Keratinocyte (primary cell): ENCODE results near the gene PRKAR1B. TPM values are rescaled to one million over a fixed set of nuclear protein-coding genes. Genes with fewer than 3 reads are reported as not detected.

Experiments
- DNase-seq: peaks from one replicate; pipeline ENCODE4 v3.0.0-alpha.2; 2011; ENCODE audit warnings: low read depth, missing footprints, low spot score
- FAIRE-seq: peaks from 2 replicates; lab custom pipeline; 2011; peaks lifted over from hg19 to GRCh38; lab: Jason Lieb, UNC
- H2AFZ ChIP-seq: 2 replicates; pipeline ENCODE4 v1.6.0; 2012; ENCODE audit warnings: low read length, control low read depth, inconsistent platforms; ENCODE audit not compliant: control insufficient read depth
- H3K27ac ChIP-seq: 2 replicates; pipeline ENCODE4 v1.5.1; 2011; ENCODE audit warnings: low read length; ENCODE audit not compliant: control insufficient read depth, insufficient read depth
- H3K27me3 ChIP-seq: 3 replicates; pipeline ENCODE4 v1.6.0; 2011; ENCODE audit warnings: low read length; ENCODE audit not compliant: control insufficient read depth, insufficient read depth; ENCODE audit errors: extremely low read depth
- H3K36me3 ChIP-seq, 2 experiments: 2 replicates in 1 of 2; 3 replicates in 1 of 2; pipeline ENCODE4 v1.5.1; 2011; ENCODE audit warnings: low read length in 2 of 2, mild to moderate bottlenecking in 1 of 2; ENCODE audit not compliant: control insufficient read depth in 2 of 2, insufficient read depth in 2 of 2; ENCODE audit errors: extremely low read depth in 1 of 2
- H3K4me1 ChIP-seq: 3 replicates; pipeline ENCODE4 v1.5.1; 2011; ENCODE audit warnings: low read length; ENCODE audit not compliant: control insufficient read depth, insufficient read depth; ENCODE audit errors: extremely low read depth
- H3K4me2 ChIP-seq: 3 replicates; pipeline ENCODE4 v1.6.0; 2011; ENCODE audit warnings: low read depth, low read length; ENCODE audit not compliant: control insufficient read depth, insufficient read depth; ENCODE audit errors: extremely low read depth
- H3K4me3 ChIP-seq, 3 experiments: fragments of 200-600 bp in 1 of 3; sonication (generic) in 1 of 3; 2 replicates in 2 of 3; 3 replicates in 1 of 3; pipeline ENCODE4 v1.5.1; 2011 to 2016; ENCODE audit warnings: low read length in 3 of 3, mild to moderate bottlenecking in 3 of 3, control low read depth in 2 of 3, inconsistent platforms in 1 of 3, low read depth in 1 of 3, mixed read lengths in 1 of 3, mixed run types in 1 of 3, moderate library complexity in 1 of 3; ENCODE audit not compliant: control insufficient read depth in 2 of 3, insufficient read depth in 2 of 3; ENCODE audit errors: extremely low read depth in 1 of 3
- H3K79me2 ChIP-seq: 2 replicates; pipeline ENCODE4 v1.6.0; 2012; ENCODE audit warnings: low read length; ENCODE audit not compliant: control insufficient read depth, insufficient read depth
- H3K9ac ChIP-seq: 3 replicates; pipeline ENCODE4 v1.6.0; 2011; ENCODE audit warnings: low read length; ENCODE audit not compliant: control insufficient read depth, insufficient read depth; ENCODE audit errors: extremely low read depth
- H3K9me1 ChIP-seq: 3 replicates; pipeline ENCODE4 v1.6.0; 2011; ENCODE audit warnings: low read length; ENCODE audit not compliant: control insufficient read depth, insufficient read depth; ENCODE audit errors: extremely low read depth
- H3K9me3 ChIP-seq: 2 replicates; pipeline ENCODE4 v1.5.1; 2012; ENCODE audit warnings: low read depth, low read length; ENCODE audit not compliant: control insufficient read depth
- H4K20me1 ChIP-seq: 3 replicates; pipeline ENCODE4 v1.6.0; 2011; ENCODE audit warnings: low read length; ENCODE audit not compliant: control insufficient read depth, insufficient read depth; ENCODE audit errors: extremely low read depth
- EZH2 ChIP-seq: IDR thresholded peaks from one replicate; pipeline ENCODE4 v1.6.1; 2012; ENCODE audit warnings: inconsistent platforms, mild to moderate bottlenecking, low read length, moderate library complexity
- dilution Hi-C: fragments of 300-500 bp; cut with MboI; formaldehyde crosslinking; loops from one replicate; pipeline ENCODE4 v1.7.0; 2020; ENCODE audit warnings: low sequenced_read_pairs; ENCODE audit not compliant: extremely low pct_ligation_motif_present
- polyA plus RNA-seq, 5 experiments: library from polyadenylated mRNA; depleted of rRNA in 3 of 5; stranded (reverse) in 3 of 5; stranded (forward) in 1 of 5; unstranded in 1 of 5; fragments of >200 nt; gene quantifications; 1 replicate in 1 of 5; 2 replicates in 3 of 5; 3 replicates in 1 of 5; pipeline versions ENCODE4 v1.2.1 to v1.2.3, GENCODE V29; 2011 to 2012; ENCODE audit warnings: missing spikeins in 2 of 5, low read depth in 1 of 5, low replicate concordance in 1 of 5
- TF ChIP-seq, protein P1 (sequence below), 3 experiments: IDR thresholded peaks in 1 of 3; conservative IDR thresholded peaks in 1 of 3; optimal IDR thresholded peaks in 1 of 3; 2 replicates in 2 of 3; 3 replicates in 1 of 3; pipeline versions ENCODE3 to v1.5.1; 2011; ENCODE audit warnings: low read length in 3 of 3, mild to moderate bottlenecking in 3 of 3, moderate library complexity in 2 of 3, control low read depth in 1 of 3, inconsistent platforms in 1 of 3; ENCODE audit not compliant: insufficient read depth in 2 of 3; ENCODE audit errors: extremely low read depth in 1 of 3

The PRKAR1B gene
- polyA plus RNA-seq, 1 donor (not counting 4 experiments of a cell fraction or from before 2014, with no cell fraction given), result 10.8 TPM

DNA sequence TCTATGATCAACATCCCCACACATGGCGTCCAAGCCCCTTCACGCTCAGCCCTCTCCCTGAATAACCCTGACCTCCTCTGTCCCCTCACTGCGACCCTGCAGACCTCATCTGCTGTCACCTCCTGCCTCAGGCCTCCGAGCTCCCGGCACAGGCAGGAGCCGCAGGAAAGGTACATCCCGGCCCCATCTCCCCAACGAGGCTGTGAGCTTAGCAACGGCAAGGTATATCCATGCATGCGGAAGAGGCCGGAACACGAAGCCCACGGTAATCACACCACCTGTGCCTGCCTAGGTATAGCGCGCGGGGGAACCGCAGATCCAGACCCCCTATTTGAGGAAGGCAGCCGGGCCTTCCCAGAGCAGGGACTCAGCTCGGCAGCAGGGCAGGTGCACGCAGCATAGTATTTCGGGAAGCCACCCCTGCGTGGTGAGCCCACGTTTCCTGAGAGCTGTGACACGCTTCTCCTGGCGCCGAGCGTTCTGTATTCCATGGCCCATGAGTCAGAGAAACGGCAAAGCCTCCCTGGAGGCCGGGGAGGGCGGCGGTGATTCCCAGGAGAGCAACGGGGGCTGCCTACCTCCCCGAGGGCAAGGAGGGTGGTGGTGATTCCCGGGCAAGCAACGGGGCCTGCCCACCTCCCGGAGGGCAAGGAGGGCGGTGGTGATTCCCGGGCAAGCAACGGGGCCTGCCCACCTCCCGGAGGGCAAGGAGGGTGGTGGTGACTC is 50.7 kb downstream of the PRKAR1B start:
- no peak overlapping the region for H3K4me3 ChIP-seq
- DNase-seq, result no peak
- no peaks in the 10 kb centered on the region for H3K27me3 ChIP-seq
- no peaks in the 10 kb centered on the region for H4K20me1 ChIP-seq
- no peaks in the 10 kb centered on the region for H3K4me1 ChIP-seq
- H3K36me3 ChIP-seq, result peaks cover 0 to 6% of the 10 kb centered on the region in 2 experiments
- H3K9me3 ChIP-seq, result peaks cover 2% of the 10 kb centered on the region
- no peak for TF ChIP-seq EZH2
- TF ChIP-seq, protein P1, sequence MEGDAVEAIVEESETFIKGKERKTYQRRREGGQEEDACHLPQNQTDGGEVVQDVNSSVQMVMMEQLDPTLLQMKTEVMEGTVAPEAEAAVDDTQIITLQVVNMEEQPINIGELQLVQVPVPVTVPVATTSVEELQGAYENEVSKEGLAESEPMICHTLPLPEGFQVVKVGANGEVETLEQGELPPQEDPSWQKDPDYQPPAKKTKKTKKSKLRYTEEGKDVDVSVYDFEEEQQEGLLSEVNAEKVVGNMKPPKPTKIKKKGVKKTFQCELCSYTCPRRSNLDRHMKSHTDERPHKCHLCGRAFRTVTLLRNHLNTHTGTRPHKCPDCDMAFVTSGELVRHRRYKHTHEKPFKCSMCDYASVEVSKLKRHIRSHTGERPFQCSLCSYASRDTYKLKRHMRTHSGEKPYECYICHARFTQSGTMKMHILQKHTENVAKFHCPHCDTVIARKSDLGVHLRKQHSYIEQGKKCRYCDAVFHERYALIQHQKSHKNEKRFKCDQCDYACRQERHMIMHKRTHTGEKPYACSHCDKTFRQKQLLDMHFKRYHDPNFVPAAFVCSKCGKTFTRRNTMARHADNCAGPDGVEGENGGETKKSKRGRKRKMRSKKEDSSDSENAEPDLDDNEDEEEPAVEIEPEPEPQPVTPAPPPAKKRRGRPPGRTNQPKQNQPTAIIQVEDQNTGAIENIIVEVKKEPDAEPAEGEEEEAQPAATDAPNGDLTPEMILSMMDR (optimal IDR thresholded peaks at IDR 0.05 in 1 of 3, IDR thresholded peaks at IDR 0.05 in 1 of 3, conservative IDR thresholded peaks at IDR 0.05 in 1 of 3; ENCODE audit: extremely low read depth in 1 of 3, insufficient read depth in 2 of 3, low read length in 3 of 3), result no peak
- dilution Hi-C loops, result no loop called here
- no peak overlapping the region for H2AFZ ChIP-seq
- no peak overlapping the region for H3K9ac ChIP-seq
- no peak overlapping the region for H3K27ac ChIP-seq
- no peak for FAIRE-seq
- no peaks in the 10 kb centered on the region for H3K79me2 ChIP-seq
- H3K4me2 ChIP-seq, result no peak overlapping the region
- H3K9me1 ChIP-seq, result no peaks in the 10 kb centered on the region

DNA sequence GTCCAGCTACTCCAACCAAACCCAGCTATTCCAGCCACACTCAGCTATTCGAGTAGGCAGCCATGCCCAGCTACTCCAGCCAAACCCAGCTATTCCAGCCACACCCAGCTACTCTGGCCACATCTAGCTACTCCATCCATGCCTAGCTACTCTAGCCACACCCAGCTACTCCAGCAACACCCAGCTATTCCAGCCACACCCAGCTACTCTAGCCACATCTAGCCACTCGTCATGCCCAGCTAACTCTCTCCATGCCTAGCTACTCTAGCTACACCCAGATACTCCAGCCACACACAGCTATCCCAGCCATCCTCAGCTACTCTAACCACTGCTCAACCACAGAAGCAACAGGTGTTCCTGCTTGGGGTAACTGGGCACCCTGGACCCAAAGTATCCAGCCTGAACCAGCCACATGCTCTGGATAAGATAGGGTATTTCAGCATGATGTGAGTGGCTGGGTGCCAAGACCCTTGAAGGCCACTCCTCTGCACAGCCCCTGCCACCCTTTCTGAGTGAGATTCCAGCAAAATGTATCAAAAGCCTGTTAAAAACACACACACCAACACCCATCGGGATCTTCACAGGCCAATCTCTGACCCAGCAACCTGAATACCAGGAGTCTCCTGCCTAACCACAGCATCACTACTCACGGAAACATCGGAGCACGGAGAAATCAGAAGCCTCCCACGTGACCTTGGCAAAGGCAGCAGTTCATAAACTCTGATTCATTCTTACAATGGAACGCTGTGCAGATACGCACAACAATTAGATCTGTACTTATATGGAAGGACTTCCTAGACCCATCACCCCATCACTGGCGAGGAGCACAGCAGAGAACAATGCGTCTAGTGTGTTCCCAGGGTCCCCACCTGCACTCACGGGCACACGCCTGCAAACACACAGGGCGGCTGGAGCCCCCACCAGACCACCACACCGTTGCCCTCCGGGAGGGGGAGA is 52.3 kb downstream of the PRKAR1B start:
- Histone ChIP-seq H3K9me3 (peaks cover 2% of the 10 kb centered on the region), H4K20me1 (no peaks in the 10 kb centered on the region), H3K79me2 (no peaks in the 10 kb centered on the region), H3K4me3 (no peak overlapping the region), H3K27ac (no peak overlapping the region), H3K4me1 (no peaks in the 10 kb centered on the region), H3K4me2 (no peak overlapping the region), H3K27me3 (no peaks in the 10 kb centered on the region), H3K36me3 (peaks cover 0 to 4% of the 10 kb centered on the region in 2 experiments), H3K9ac (no peak overlapping the region), H3K9me1 (no peaks in the 10 kb centered on the region), H2AFZ (no peak overlapping the region)
- dilution Hi-C loops, result no loop called here
- FAIRE-seq, result no peak
- DNase-seq, result no peak
- no peak for TF ChIP-seq EZH2
- TF ChIP-seq, protein P1 (optimal IDR thresholded peaks at IDR 0.05 in 1 of 3, IDR thresholded peaks at IDR 0.05 in 1 of 3, conservative IDR thresholded peaks at IDR 0.05 in 1 of 3; ENCODE audit: extremely low read depth in 1 of 3, insufficient read depth in 2 of 3, low read length in 3 of 3), result no peak
